ENCODE data around the gene UROC1. TPM values are rescaled to one million over a fixed set of nuclear protein-coding genes. Genes with fewer than 3 reads are reported as not detected.

Gene UROC1
- total and polyA plus RNA-seq, 2 of the 13 experiments (the other 11 are each of a cell fraction or from before 2014, with no cell fraction given) = 0.71 to 1.3 TPM

- TF ChIP-seq ZNF18 (CRISPR knock-in tag; IDR thresholded peaks at IDR 0.05; ENCODE audit: insufficient replicate concordance) = peak; percentile 100
- peak; percentile 87 for TF ChIP-seq NFYB (CRISPR knock-in tag; IDR thresholded peaks at IDR 0.05)
- no peak for TF ChIP-seq ZNF530 (CRISPR knock-in tag; IDR thresholded peaks at IDR 0.05; ENCODE audit: low read depth)
- no peak for TF ChIP-seq DMTF1 (CRISPR knock-in tag; IDR thresholded peaks at IDR 0.05)
- TF ChIP-seq ARID5B (CRISPR knock-in tag; IDR thresholded peaks at IDR 0.05) = peak; percentile 79; the same call in 1 of the 2 replicates
- no peak for TF ChIP-seq ZNF292 (CRISPR knock-in tag; IDR thresholded peaks at IDR 0.05; ENCODE audit: borderline replicate concordance, low read depth)
- peak; percentile 47 for TF ChIP-seq SKI (IDR thresholded peaks at IDR 0.05; ENCODE audit: partially characterized antibody)
- TF ChIP-seq ZBTB34 (CRISPR knock-in tag; IDR thresholded peaks at IDR 0.05) = peak; percentile 65; the same call in 1 of the 2 replicates
- peak; percentile 41; the same call in 1 of the 2 replicates for TF ChIP-seq NCOR1 (IDR thresholded peaks at IDR 0.05; ENCODE audit: borderline replicate concordance, low read length)
- 0 out of 2 replicates have a peak, but pooled peaks have one; percentile 29 for TF ChIP-seq ZNF143 (CRISPR knock-in tag; IDR thresholded peaks at IDR 0.05)
- no peak for TF ChIP-seq ZNF512B (CRISPR knock-in tag; IDR thresholded peaks at IDR 0.05; ENCODE audit: borderline replicate concordance)
- TF ChIP-seq MED1 (CRISPR knock-in tag; IDR thresholded peaks at IDR 0.05) = peak; percentile 43
Observed at GRCh38 chr3:126472277-126473006, 45.1 kb downstream of the UROC1 start (continued).
